GM21619 (cell line): ENCODE measurements around the gene NUP98.
A peak's percentile ranks its signal among the peaks of the same experiment; 100 is the strongest.

Experiments
- ATAC-seq: cut with Tn5 transposase; IDR thresholded peaks from one replicate; pipeline ENCODE4 v1.9.1; 2021; ENCODE audit not compliant: unreplicated experiment

The NUP98 gene

GRCh38 chr11:3797329-3798090 is at the start of gene NUP98:
NUP98 (minus strand) TSS chr11:3797554; CDS start chr11:3782117, 15,437 bp downstream.
- peak; percentile 91 for ATAC-seq

DNA sequence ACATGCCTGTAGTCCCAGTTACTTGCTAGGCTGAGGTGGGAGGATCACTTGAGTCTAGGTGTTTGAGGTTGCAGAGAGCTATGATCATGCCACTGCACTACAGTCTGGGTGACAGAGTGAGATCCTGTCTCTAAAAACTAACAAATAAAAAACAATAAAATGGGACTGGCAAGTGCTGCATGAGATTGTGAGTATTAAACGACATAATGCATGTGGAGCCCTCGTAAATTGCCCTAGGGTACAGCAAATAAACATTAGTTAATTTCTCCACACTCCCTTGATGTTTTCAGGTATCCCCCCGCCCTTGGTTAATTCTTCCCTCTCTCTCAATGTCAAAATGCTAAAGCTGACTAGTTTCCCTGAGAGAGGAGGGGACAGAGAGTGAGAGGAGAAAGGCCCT is 48.3 kb upstream of the NUP98 start:
- no peak for ATAC-seq

DNA sequence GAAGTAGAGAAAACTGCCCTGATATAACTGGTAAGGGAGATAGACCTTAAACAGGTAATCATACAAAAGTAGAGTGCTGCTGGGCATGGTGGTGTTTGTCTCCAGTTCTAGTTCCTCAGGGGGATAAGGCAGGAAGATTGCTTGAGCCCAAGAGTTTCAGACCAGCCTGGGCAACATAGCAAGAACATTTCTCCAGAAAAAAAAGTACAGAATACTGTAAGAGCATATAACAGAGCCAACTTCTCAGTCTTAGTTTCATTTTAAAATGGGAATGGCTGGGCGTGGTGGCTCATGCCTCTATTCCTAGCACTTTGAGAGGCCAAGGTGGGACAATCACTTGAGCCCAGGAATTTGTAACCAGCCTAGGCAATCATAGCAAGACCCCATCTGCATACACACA is 47.9 kb upstream of the NUP98 start:
- ATAC-seq, result no peak

GRCh38 chr11:3843326-3843725 is 46.0 kb upstream of the NUP98 start:
- ATAC-seq, result no peak

- peak; percentile 48 for ATAC-seq
Measured at GRCh38 chr11:3841426-3842350, 44.3 kb upstream of the NUP98 start.

DNA sequence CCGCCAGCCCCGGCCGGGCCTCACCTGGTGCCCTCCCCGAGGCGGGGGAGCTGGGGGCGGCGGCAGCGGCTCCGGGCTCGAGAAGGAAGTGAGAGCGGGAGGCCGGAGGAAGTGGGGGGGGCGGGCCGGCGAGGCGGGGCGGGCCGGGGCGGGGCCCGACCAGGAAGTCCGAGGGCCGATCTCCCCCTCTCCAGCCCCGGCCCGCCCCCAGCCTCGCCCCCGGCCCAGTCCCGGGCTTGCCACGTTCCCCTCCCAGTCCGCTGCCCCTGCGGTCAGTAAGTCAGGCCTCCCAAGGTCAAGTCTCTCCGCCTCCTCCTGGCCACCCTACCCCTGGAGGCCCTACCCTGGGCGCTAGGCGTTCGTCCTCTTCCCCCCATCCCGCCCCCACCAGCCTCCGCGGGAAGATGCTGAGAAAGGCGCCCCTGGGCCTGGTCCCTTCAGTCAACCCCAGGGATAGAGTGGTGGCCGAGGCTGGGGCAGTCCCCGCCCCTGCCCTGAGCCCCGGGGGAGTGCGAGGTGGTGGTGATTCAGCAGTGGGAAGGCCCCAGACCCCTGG is 43.6 kb upstream of the NUP98 start, which contains the start of gene RHOG:
Gene RHOG (minus strand): TSS at position 90 of the 556 bp plus-strand sequence. CDS start 12,821 bp downstream, outside the sequence.
- ATAC-seq, result peak; percentile 48

DNA sequence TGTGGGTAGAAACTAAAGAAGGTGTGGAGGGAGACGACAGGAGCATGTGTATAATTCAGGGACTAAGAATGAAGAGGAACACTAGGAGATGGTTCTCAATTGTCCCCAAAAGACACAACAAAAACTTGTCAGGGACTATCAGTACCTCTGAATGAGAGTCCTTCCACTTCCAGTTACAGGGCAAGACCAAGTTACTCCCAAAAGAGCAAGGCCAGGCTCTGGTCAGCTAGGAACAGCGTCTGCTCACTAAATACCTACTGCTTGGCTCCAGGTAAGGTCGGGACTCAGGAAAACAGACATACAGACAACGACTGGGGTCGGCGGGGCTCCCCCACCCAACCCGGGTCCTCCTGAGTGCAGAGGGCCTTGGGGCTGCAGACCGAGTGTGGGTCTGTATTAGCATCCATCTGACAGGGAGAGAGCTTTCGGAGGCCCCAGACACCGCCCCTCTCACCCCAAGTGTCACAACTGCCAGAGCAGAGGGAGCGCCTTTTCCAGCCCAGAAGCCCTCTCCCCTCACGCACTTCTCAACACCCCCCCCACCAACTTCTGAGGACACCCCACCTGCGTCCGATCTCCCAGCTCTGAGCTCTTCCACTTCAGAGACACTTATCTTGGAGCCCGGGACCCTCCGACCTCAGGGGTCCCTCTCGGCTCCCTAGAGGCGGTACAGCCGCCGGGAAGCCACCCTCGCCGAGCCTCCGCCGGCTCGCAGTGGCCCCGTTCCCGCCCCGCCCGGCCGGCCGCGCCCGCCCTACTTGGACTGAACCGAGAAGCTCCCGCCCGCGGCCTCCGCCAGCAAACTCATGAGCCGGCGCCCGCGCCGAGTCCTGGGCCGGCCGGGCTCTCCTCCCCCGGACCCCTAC is 42.9 kb upstream of the NUP98 start:
- ATAC-seq, result no peak

GRCh38 chr11:3838504-3838903 is 41.1 kb upstream of the NUP98 start:
- no peak for ATAC-seq

DNA sequence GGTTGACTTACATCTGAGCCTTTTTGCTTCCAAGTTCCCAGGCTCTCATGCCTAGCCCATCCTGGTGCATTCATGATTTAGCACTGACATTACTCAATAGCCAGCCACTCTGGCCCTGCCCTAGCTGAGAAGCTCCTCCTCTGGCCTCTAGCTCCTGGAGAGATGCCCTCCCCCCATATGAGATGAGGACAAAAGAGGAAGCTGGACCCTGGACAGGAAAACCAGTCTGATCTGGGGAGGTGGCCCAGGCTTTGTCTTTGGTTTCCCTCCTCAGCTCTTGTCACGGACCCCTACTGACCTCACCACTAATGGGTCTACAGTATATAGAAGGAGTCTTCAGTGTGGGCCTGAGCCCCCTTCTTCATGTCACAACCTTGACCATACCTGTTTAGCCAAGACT is 40.4 kb upstream of the NUP98 start:
- ATAC-seq, result no peak

DNA sequence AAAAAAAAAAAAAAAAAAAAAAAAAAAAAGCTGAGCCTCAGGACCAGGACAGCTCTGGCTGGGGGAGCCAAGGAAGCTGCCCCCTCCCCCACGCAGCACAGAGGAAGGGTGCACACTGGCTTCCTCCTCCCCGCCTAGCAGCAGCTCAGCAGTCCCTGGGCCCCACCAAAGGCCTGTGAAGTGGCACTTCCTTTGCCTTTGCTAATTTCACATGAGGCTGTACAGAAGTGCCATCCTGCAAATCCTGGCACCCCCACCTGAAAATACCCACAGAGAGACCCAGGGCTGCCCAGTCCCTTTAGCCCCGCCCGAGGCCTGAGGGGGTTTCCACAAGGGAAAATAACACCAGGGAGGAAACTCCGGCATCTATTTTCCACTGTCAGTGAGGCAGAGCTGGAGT is 39.5 kb upstream of the NUP98 start:
- no peak for ATAC-seq

DNA sequence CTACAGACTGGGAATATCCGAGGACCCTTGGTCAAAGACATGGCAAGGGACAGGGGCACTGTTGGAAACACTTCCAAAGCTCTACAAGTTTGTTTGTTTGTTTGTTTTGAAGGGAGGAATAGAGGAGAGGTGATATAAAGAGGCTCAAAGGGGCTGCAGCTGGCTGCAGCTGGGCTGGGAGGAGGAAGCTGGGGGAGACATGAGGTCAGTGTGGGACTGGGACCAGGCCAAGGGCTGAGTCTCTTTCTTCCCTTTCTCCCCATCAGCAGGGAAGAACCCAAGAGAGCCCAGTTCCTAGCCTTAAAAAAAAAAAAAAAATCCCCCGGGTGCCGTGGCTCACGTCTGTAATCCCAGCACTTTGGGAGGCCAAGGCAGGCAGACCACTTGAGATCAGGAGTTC is 38.4 kb upstream of the NUP98 start:
- no peak for ATAC-seq

GRCh38 chr11:3834664-3835461 is 37.5 kb upstream of the NUP98 start:
- ATAC-seq, result no peak

DNA sequence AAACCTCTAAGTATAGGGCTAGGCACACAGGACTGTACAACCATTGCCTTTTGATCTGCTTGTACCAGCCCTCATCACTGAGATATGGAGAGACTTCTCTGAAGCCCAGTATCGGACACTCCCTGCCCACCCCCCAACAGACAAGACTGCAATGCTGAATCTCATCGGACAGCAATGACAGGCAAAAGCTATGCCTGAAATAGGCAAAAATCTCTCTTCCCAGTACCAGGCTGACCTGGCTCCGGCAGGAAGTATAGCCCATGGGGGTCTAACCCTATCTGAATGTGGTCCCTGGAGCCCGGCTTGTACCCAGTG is 37.0 kb upstream of the NUP98 start:
- ATAC-seq, result no peak

DNA sequence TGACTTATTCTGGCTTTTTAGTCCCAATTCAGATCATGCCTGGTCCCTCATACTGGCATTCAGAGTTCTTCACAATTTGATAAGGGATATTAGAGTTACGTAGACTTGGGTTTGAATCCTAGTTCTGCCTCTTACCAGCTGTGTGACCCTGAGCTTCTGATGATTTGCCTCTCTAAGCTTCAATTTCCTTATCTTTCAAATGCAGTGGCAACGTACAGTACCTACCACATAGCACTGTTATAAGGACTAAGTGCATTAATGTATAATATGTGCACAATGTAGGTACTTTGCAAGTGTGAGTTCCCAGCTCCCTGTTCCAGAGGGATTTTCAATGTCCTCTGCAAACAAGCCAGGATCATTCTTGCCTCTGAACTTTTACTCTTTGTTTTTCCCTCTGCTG is 36.1 kb upstream of the NUP98 start:
- ATAC-seq, result no peak

DNA sequence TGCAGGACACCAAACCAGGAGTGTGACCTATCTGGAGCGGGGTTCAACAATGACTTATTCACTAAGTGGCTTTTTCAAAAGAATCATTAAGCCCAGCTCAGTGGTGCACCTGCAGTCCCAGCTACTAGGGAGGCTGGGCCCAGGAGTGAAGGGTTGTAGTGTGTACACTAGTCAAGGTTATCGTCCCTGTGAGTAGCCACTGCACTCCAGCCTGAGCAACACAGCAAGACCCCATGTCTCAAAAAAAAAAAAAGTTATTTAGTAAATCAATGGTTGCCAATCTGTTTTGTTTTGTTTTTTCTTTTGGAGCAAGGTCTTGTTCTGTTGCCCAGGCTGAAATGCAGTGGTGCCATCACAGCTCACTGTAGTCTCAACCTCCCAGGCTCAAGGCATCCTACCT is 35.5 kb upstream of the NUP98 start:
- ATAC-seq, result no peak

DNA sequence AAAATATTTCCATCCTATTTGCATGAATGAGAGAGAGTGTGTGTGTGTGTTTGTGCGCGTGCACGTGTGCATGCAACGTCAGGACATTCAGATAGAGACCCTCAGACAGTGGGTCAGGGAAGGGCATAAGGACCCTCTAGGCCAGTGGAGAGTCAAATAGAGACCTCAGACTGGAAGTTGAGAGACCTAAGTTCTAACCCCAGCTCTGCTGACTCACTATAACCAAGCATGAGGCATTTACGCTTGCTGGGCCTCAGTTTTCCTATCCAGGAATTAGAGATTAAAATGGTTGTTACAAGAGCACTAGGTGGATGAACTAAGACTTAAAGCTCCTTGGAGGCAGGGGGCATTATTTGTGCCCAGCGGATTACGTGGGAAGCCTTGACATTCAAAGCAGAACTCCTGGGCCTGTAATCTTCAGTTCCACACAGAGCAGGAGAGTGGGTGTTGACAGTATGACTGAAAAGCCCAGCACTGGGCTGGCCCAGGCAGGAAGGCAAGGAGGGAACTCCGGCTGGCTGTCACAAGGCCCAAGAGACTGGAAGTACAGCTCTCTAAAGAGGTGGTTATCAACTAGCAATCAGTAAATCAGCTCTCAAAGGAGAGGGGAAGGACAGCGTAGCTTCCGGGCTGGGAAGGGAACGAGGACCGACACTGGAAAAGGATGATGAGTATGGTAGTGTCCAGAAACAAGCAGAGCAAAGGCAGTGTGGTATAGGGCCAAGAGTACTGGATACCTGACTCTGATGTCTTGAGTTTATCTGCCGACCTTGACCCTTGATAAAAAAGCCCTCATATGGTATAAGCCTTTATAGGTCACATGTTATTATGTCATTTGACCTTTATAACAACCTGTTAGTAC is 34.3 kb upstream of the NUP98 start:
- no peak for ATAC-seq

DNA sequence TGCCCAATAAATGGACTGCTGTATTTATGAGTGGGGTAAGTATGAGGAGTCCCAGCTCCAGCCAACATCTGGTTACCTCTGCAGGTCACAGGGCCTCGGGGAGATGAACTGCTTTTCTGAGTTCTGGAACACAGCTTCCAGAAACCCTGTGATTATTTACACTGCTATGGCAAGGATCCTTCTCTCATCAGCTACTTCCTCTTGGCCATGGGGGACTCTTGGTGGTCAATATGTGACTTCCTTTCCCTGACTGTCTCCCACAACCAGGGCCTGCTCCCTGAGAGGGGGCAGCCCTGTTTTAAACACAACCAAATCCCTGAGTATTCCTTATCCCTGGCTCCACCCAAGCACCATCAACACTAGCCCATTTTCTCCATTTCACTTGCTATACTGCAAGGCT is 33.4 kb upstream of the NUP98 start:
- no peak for ATAC-seq

- ATAC-seq, result no peak
Measured at GRCh38 chr11:3830088-3830487, 32.7 kb upstream of the NUP98 start.
